ENCODE data around the gene TEX2. TPM values are rescaled to one million over a fixed set of nuclear protein-coding genes. Genes with fewer than 3 reads are reported as not detected.
"Not testable (repeated sequence)": the region's sequence is repeated elsewhere in the genome, so short reads cannot be mapped to it uniquely, and the experiment has no call there.

The TEX2 gene
- total RNA-seq, 1 experiment from 2014 or later: 27.9 TPM

GRCh38 chr17:64223283-64223682 is 39.8 kb downstream of the TEX2 start:
- no peaks in the 10 kb centered on the region for H3K36me3 ChIP-seq (ENCODE audit: low read depth)
- intact Hi-C loops (cut with micrococcal nuclease; ENCODE audit: unreplicated experiment): no loop called here
- no peak overlapping the region for H3K4me3 ChIP-seq
- H3K4me1 ChIP-seq (replicated peaks; ENCODE audit: insufficient read depth): peaks cover 15% of the 10 kb centered on the region
- no peak for DNase-seq
- H3K27me3 ChIP-seq (ENCODE audit: insufficient read depth, low read depth): no peaks in the 10 kb centered on the region
- peaks cover 12% of the 10 kb centered on the region; the same call in 1 of the 2 replicates for H3F3A ChIP-seq (ENCODE audit: insufficient read depth, low read depth)
- no peak overlapping the region for H2AFZ ChIP-seq
- H3K4me2 ChIP-seq: no peak overlapping the region
- ChIA-PET CTCF (no interaction called here), POLR2A (ENCODE audit: unreplicated experiment) (no interaction called here)
- BruUV-seq (replicated peaks): no TSS peak
- H3K79me2 ChIP-seq (ENCODE audit: low read depth): 0 out of 2 replicates have a peak, but pooled peaks cover 3% of the 10 kb centered on the region
- TF ChIP-seq CTCF (conservative IDR thresholded peaks at IDR 0.05) (no peak), EZH2 (IDR thresholded peaks at IDR 0.05; ENCODE audit: low read depth) (no peak)
- no peak overlapping the region for H3K27ac ChIP-seq
- no peaks in the 10 kb centered on the region for H3K9me3 ChIP-seq (ENCODE audit: insufficient read depth, low read depth)
- no peaks in the 10 kb centered on the region for H3K9me2 ChIP-seq (ENCODE audit: insufficient read depth)
- no peaks in the 10 kb centered on the region for H4K20me1 ChIP-seq (ENCODE audit: insufficient read depth)

- CTCF ChIA-PET: no interaction called here
- H3K9me3 ChIP-seq (ENCODE audit: insufficient read depth, low read depth): no peaks in the 10 kb centered on the region
- DNase-seq: no peak
- no peak overlapping the region for H3K4me3 ChIP-seq
- no peak for TF ChIP-seq CTCF (conservative IDR thresholded peaks at IDR 0.05)
- TF ChIP-seq EZH2 (IDR thresholded peaks at IDR 0.05; ENCODE audit: low read depth): no peak
- H3K4me1 ChIP-seq (replicated peaks; ENCODE audit: insufficient read depth): peaks cover 15% of the 10 kb centered on the region
- H3K27me3 ChIP-seq (ENCODE audit: insufficient read depth, low read depth): no peaks in the 10 kb centered on the region
- peaks cover 8% of the 10 kb centered on the region; the same call in 1 of the 2 replicates for H3F3A ChIP-seq (ENCODE audit: insufficient read depth, low read depth)
- no peak overlapping the region for H3K4me2 ChIP-seq
- H4K20me1 ChIP-seq (ENCODE audit: insufficient read depth): no peaks in the 10 kb centered on the region
- BruUV-seq (replicated peaks): no TSS peak
- no peak overlapping the region for H3K27ac ChIP-seq
- H3K79me2 ChIP-seq (ENCODE audit: low read depth): 0 out of 2 replicates have a peak, but pooled peaks cover 2% of the 10 kb centered on the region
- no peaks in the 10 kb centered on the region for H3K9me2 ChIP-seq (ENCODE audit: insufficient read depth)
- POLR2A ChIA-PET (ENCODE audit: unreplicated experiment): no interaction called here
- no peak overlapping the region for H2AFZ ChIP-seq
- no peaks in the 10 kb centered on the region for H3K36me3 ChIP-seq (ENCODE audit: low read depth)
- intact Hi-C loops (cut with micrococcal nuclease; ENCODE audit: unreplicated experiment): no loop called here
Measured at GRCh38 chr17:64221679-64222078, 41.4 kb downstream of the TEX2 start.

GRCh38 chr17:64220604-64221003 is 42.5 kb downstream of the TEX2 start:
- H3K9me2 ChIP-seq (ENCODE audit: insufficient read depth); H3K36me3 ChIP-seq (ENCODE audit: low read depth); H3F3A ChIP-seq (ENCODE audit: insufficient read depth, low read depth); DNase-seq; H3K4me3 ChIP-seq; H2AFZ ChIP-seq; H3K79me2 ChIP-seq (ENCODE audit: low read depth); BruUV-seq (replicated peaks); CTCF ChIA-PET; H3K9me3 ChIP-seq (ENCODE audit: insufficient read depth, low read depth); intact Hi-C loops (cut with micrococcal nuclease; ENCODE audit: unreplicated experiment); H4K20me1 ChIP-seq (ENCODE audit: insufficient read depth); H3K27me3 ChIP-seq (ENCODE audit: insufficient read depth, low read depth): not testable (repeated sequence)
- Histone ChIP-seq H3K4me1 (replicated peaks; ENCODE audit: insufficient read depth) (peaks cover 15% of the 10 kb centered on the region), H3K4me2 (peak overlapping the region; percentile 29), H3K27ac (0 out of 2 replicates have a peak overlapping the region, but pooled peaks have one; percentile 7)
- POLR2A ChIA-PET (ENCODE audit: unreplicated experiment): interaction anchor here (1.0 kb wide), 1 partner anchor 11 kb away, joined by 5 read pairs; no protein-coding TSS in a partner anchor

GRCh38 chr17:64219571-64219970 is 43.5 kb downstream of the TEX2 start:
- ChIA-PET POLR2A (ENCODE audit: unreplicated experiment) (no interaction called here), CTCF (no interaction called here)
- no peaks in the 10 kb centered on the region for H3K27me3 ChIP-seq (ENCODE audit: insufficient read depth, low read depth)
- no peaks in the 10 kb centered on the region for H3K9me3 ChIP-seq (ENCODE audit: insufficient read depth, low read depth)
- no peaks in the 10 kb centered on the region for H3K9me2 ChIP-seq (ENCODE audit: insufficient read depth)
- peaks cover 9% of the 10 kb centered on the region; the same call in 1 of the 2 replicates for H3K79me2 ChIP-seq (ENCODE audit: low read depth)
- no peak overlapping the region for H2AFZ ChIP-seq
- intact Hi-C loops (cut with micrococcal nuclease; ENCODE audit: unreplicated experiment): no loop called here
- no peaks in the 10 kb centered on the region for H4K20me1 ChIP-seq (ENCODE audit: insufficient read depth)
- peaks cover 8% of the 10 kb centered on the region; the same call in 1 of the 2 replicates for H3F3A ChIP-seq (ENCODE audit: insufficient read depth, low read depth)
- no peak for DNase-seq
- H3K4me2 ChIP-seq: no peak overlapping the region
- H3K4me3 ChIP-seq: no peak overlapping the region
- no peak for TF ChIP-seq EZH2 (IDR thresholded peaks at IDR 0.05; ENCODE audit: low read depth)
- no peak for TF ChIP-seq CTCF (conservative IDR thresholded peaks at IDR 0.05)
- no TSS peak for BruUV-seq (replicated peaks)
- H3K4me1 ChIP-seq (replicated peaks; ENCODE audit: insufficient read depth): peaks cover 15% of the 10 kb centered on the region
- H3K27ac ChIP-seq: no peak overlapping the region
- no peaks in the 10 kb centered on the region for H3K36me3 ChIP-seq (ENCODE audit: low read depth)

Measured in PC-9 (cell line).